ENCODE results near the gene HAUS2.
"Not testable (repeated sequence)": the region's sequence is repeated elsewhere in the genome, so short reads cannot be mapped to it uniquely, and the experiment has no call there.

GRCh38 chr15:42601316-42601715, 52.7 kb downstream of the HAUS2 start:
- not testable (repeated sequence) for TF ChIP-seq ZFX (IDR thresholded peaks at IDR 0.05; ENCODE audit: borderline replicate concordance)
- TF ChIP-seq, protein P1, sequence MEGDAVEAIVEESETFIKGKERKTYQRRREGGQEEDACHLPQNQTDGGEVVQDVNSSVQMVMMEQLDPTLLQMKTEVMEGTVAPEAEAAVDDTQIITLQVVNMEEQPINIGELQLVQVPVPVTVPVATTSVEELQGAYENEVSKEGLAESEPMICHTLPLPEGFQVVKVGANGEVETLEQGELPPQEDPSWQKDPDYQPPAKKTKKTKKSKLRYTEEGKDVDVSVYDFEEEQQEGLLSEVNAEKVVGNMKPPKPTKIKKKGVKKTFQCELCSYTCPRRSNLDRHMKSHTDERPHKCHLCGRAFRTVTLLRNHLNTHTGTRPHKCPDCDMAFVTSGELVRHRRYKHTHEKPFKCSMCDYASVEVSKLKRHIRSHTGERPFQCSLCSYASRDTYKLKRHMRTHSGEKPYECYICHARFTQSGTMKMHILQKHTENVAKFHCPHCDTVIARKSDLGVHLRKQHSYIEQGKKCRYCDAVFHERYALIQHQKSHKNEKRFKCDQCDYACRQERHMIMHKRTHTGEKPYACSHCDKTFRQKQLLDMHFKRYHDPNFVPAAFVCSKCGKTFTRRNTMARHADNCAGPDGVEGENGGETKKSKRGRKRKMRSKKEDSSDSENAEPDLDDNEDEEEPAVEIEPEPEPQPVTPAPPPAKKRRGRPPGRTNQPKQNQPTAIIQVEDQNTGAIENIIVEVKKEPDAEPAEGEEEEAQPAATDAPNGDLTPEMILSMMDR (IDR thresholded peaks at IDR 0.05): not testable (repeated sequence)
